Fibroblast of villous mesenchyme (primary cell): ENCODE data around the gene TUBB. TPM values are rescaled to one million over a fixed set of nuclear protein-coding genes. Genes with fewer than 3 reads are reported as not detected.
"Not testable (repeated sequence)": the region's sequence is repeated elsewhere in the genome, so short reads cannot be mapped to it uniquely, and the experiment has no call there.

Source experiments
- DNase-seq: peaks from one replicate; pipeline ENCODE4 v3.0.0-alpha.2; 2010; ENCODE audit warnings: low read depth
- H3K4me3 ChIP-seq: 2 replicates; pipeline ENCODE4 v1.5.1; 2011; ENCODE audit warnings: low read depth, mild to moderate bottlenecking, low read length
- total RNA-seq: library from RNA; depleted of rRNA; stranded (reverse); fragments of >200 nt; gene quantifications from 2 replicates; pipeline ENCODE4 v1.2.3, GENCODE V29; 2012
- TF ChIP-seq, protein P1 (sequence below): IDR thresholded peaks from 2 replicates; pipeline ENCODE4 v1.5.1; 2012; ENCODE audit warnings: low read depth, mild to moderate bottlenecking, low read length; ENCODE audit not compliant: insufficient read depth

The TUBB gene
- total RNA-seq, 1 donor: 713 TPM

DNA sequence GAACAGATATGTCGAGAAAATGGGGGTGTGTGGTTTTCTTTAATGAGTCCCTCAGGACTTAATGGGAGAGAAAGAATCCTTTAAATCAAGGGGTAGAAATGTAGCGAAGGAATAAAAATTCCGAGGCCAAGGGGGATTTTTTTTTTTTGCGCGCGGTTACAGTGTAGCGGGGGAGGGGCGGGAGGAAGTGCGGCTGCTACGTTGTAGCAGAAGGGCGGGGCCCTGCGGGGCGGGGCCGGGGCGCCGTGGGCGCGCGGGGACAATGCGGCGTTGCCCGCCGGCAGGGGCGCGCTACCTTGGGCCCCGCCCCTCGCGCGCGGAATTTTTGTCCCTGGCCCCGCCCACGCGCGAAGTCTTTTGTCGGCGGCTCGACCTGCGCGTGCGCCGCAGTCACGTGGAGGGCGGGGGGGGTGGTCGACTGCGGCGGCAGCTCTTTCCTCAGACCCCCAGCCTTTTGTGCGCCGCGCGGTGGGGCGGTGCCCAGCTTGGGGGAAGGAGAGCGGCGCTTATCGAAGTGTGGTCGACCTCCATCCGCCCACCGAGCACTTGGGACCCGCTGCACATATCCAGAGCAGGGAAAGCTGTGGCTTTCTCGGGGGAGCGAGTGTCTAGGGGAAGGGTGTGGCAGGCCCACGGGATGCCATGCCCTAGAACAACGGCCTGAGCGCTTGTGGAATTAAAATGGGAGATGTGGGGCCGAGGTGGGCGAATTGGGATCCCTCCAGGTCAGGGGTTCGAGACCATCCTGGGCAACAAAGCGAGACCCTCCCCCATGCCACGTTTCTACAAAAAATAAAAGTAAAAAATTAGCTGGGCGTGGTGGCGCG, 1.3 kb downstream of the TUBB start:
- peak; percentile 92 for DNase-seq
- TF ChIP-seq, protein P1, sequence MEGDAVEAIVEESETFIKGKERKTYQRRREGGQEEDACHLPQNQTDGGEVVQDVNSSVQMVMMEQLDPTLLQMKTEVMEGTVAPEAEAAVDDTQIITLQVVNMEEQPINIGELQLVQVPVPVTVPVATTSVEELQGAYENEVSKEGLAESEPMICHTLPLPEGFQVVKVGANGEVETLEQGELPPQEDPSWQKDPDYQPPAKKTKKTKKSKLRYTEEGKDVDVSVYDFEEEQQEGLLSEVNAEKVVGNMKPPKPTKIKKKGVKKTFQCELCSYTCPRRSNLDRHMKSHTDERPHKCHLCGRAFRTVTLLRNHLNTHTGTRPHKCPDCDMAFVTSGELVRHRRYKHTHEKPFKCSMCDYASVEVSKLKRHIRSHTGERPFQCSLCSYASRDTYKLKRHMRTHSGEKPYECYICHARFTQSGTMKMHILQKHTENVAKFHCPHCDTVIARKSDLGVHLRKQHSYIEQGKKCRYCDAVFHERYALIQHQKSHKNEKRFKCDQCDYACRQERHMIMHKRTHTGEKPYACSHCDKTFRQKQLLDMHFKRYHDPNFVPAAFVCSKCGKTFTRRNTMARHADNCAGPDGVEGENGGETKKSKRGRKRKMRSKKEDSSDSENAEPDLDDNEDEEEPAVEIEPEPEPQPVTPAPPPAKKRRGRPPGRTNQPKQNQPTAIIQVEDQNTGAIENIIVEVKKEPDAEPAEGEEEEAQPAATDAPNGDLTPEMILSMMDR: peak; percentile 14
- peak overlapping the region; percentile 98 for H3K4me3 ChIP-seq

DNA sequence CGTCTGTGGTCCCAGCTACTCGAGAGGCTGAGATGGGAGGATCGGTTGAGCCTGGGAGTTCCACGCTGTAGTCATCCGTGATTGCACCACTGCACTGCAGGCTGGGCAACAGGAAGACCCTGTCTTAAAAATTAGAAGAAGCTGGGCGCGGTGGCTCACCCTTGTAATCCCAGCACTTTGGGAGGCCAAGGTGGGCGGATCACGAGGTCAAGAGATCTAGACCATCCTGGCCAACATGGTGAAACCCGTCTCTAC, 1.8 kb downstream of the TUBB start:
- peak; percentile 68 for DNase-seq
- peak overlapping the region; percentile 67 for H3K4me3 ChIP-seq

- peak; percentile 79 for DNase-seq
Measured at GRCh38 chr6:30722280-30723112, 2.3 kb downstream of the TUBB start.

GRCh38 chr6:30723159-30723842, 3.1 kb downstream of the TUBB start:
- H3K4me3 ChIP-seq: peak overlapping the region; percentile 25
- not testable (repeated sequence) for DNase-seq

More at GRCh38 chr6:30722280-30723112, 2.3 kb downstream of the TUBB start:
- H3K4me3 ChIP-seq: peak overlapping the region; percentile 67
- TF ChIP-seq, protein P1: peak; percentile 94

- H3K4me3 ChIP-seq, DNase-seq: not testable (repeated sequence)
Measured at GRCh38 chr6:30723843-30724741, 3.9 kb downstream of the TUBB start.

DNA sequence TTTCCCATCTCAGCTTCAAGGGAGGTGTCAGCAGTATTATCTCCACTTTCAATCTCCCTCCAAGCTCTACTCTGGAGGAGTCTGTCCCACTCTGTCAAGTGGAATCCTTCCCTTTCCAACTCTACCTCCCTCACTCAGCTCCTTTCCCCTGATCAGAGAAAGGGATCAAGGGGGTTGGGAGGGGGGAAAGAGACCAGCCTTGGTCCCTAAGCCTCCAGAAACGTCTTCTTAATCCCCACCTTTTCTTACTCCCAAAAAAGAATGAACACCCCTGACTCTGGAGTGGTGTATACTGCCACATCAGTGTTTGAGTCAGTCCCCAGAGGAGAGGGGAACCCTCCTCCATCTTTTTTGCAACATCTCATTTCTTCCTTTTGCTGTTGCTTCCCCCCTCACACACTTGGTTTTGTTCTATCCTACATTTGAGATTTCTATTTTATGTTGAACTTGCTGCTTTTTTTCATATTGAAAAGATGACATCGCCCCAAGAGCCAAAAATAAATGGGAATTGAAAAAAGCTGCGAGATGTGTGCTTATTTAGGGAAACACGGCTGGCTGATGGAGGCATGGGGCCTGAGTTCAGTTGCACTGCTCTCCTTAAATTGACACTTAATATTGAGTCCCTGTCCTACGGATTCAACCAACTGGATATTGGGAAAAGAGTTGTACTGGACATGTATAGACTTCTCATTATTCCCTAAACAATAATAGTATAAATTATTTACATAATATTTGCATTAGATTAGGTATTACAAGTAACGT, 4.9 kb downstream of the TUBB start:
- DNase-seq: no peak

GRCh38 chr6:30725713-30726505, 5.8 kb downstream of the TUBB start:
- TF ChIP-seq, protein P1: no peak
- H3K4me3 ChIP-seq: no peak overlapping the region
- DNase-seq: peak; percentile 33

More for the DNA sequence above, 4.9 kb downstream of the TUBB start:
- no peak overlapping the region for H3K4me3 ChIP-seq
- TF ChIP-seq, protein P1: no peak
